SW 1271 (cell line): Measurements from ENCODE around the gene TRPV6.

Experiments
- DNase-seq, 2 experiments: peaks; one replicate each; lab custom pipeline; 2025; lab: John Stamatoyannopoulos, UW

The TRPV6 gene

DNA sequence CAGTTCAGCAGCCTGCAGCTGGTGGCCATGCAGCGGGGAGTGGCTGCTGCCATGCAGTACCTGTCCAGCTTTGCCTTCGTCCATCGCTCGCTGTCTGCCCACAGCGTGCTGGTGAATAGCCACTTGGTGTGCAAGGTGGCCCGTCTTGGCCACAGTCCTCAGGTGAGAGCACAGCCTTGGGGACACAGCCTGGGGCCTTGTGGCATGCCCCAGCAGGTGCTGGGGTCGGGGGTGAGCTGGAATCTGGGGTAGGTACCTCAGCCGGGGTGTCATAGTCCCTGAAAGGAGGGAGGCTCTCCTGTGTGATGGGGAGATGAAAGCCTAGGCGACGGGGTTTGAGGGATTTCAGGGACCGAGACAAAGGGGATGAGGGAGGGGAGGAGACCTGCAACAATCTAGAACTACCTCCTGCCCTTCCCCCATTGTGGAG lies 16.5 kb downstream of the TRPV6 start:
- DNase-seq: no peak

- no peak for DNase-seq
Measured at GRCh38 chr7:142868188-142868985, 17.2 kb downstream of the TRPV6 start.

DNA sequence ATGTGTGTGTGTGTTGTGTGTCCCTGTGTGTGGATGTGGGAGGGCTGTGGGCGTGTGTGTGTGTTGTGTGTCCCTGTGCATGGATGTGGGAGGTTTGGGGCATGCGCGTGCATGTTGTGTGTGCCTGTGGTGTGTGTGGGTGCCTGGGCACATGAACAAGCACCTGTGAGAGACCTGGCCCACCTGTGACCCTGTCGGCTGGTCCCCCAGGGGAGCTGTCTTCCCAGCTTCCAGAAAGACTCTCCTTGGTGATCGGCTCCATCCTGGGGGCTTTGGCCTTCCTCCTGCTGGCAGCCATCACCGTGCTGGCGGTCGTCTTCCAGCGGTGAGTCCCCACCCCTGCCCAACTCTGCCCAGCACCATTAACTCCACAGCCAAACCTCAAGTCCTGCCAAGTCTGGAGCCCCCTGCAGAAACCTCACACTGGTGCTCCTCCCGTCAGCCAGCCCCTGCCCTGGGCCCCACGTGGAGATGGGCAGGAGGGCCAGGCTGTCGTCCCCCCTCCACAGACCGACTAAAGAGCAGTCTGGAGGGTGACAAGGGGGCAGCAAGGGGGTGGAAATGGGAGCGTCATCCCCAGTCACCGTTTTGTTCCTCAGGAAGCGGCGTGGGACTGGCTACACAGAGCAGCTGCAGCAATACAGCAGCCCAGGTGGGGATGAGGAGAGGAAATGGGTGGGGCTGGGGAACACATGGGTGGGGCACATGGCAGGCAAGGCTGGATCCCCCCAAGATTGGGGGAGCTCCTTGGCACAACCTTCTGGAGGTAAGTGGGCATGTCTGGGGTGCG lies 18.0 kb downstream of the TRPV6 start:
- no peak for DNase-seq

GRCh38 chr7:142867097-142867378 lies 18.5 kb downstream of the TRPV6 start:
- no peak for DNase-seq

GRCh38 chr7:142866361-142867096 lies 19.0 kb downstream of the TRPV6 start:
- no peak for DNase-seq

- no peak for DNase-seq
Measured at GRCh38 chr7:142865766-142866165, 19.8 kb downstream of the TRPV6 start.

DNA sequence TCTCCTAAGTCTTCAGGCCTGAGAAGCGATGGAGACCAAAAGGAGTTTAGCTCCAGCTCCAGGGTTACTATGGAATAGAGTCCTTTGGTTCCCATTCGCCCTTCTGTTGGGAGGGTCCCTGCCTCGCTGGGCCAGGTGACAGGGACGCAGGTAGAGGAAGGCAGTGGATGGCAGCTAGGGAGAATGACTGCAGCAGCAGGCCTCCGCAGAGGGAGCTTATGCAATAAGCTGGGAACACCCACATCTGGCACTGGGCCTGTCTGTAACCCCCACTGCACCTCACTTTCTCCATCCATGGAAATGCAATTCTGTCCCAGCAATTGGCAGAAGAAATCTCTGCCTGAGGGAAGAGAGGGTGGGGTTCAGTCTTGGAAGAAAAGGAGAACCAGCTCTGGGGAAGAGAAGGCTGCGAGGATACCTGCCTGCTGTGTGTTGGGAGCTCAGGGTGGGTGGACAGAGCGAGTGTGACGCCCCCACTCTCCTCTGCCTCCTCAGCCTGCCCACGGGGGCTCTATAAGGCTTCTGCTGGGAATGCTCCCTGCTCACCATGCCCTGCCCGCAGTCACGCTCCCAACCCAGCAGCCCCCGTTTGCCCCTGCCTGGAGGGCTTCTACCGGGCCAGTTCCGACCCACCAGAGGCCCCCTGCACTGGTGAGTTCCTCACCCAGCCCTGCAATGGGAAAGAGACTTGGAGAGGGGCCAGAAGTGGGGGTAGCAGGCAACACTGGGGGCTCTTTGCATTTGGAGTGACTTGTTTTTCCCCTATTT lies 20.4 kb downstream of the TRPV6 start:
- DNase-seq: no peak

- DNase-seq: no peak
Measured at GRCh38 chr7:142863891-142864685, 21.5 kb downstream of the TRPV6 start.

GRCh38 chr7:142862786-142863400 lies 22.7 kb downstream of the TRPV6 start:
- DNase-seq: no peak

GRCh38 chr7:142862351-142862750 lies 23.2 kb downstream of the TRPV6 start:
- no peak for DNase-seq

DNA sequence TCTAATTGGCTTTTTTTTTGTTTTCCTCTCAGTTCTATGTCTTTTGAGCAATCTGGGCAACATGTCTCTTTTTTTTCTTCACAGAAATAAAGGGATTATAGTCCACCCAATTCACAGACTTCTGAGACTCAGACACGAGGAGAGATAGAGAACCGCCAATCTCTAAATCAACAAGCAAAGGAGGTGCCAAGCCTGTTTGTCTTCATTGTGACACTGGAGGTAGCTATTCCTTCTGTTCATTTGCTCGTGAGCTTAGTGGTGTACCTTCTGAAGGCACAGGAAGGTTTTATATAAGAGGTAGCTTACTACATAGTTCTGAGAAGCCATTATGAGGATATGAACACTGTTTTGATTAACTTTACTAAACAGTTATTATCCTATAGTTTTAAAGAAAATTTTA lies 24.6 kb downstream of the TRPV6 start:
- no peak for DNase-seq

- no peak for DNase-seq
Measured at GRCh38 chr7:142859829-142860228, 25.7 kb downstream of the TRPV6 start.

DNA sequence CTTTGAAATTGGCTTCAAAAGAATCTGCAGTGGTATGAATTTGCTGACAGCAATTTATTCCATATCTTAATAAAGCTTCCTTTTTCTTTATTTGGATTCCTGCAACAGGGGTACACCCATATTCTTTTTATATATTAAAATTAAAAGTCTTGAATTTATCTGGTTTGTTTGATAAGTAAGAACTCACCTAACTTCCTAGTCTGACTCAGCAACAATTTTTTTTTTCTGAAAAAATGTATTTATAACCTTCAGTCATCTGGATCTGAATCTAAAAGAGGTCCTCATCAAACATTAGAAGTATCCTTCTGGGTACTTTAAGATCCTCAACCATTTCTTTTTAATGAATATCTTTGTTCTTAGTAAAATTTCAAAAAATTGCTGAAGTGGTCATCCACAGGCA lies 26.1 kb downstream of the TRPV6 start:
- DNase-seq: no peak

DNA sequence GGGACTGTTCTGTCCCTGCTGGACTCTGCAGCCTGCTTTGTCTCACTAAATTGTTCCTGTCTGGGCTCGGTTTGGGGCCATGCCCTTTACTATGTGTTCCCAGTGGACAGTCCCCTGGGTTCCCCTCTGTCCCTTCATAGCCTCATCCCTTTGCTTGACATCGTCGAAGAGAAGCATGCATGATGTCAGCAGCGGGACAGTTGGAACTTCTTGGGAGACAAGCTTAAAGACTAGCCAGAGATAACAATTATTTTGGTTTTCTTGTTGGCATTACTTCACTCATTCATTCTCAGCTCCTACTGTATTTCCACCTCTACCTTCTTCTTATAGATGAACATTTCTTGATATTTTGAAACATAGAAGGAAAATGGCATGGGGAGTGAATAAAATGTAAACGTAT lies 27.9 kb downstream of the TRPV6 start:
- no peak for DNase-seq

GRCh38 chr7:142856565-142857245 lies 28.8 kb downstream of the TRPV6 start:
- no peak for DNase-seq

DNA sequence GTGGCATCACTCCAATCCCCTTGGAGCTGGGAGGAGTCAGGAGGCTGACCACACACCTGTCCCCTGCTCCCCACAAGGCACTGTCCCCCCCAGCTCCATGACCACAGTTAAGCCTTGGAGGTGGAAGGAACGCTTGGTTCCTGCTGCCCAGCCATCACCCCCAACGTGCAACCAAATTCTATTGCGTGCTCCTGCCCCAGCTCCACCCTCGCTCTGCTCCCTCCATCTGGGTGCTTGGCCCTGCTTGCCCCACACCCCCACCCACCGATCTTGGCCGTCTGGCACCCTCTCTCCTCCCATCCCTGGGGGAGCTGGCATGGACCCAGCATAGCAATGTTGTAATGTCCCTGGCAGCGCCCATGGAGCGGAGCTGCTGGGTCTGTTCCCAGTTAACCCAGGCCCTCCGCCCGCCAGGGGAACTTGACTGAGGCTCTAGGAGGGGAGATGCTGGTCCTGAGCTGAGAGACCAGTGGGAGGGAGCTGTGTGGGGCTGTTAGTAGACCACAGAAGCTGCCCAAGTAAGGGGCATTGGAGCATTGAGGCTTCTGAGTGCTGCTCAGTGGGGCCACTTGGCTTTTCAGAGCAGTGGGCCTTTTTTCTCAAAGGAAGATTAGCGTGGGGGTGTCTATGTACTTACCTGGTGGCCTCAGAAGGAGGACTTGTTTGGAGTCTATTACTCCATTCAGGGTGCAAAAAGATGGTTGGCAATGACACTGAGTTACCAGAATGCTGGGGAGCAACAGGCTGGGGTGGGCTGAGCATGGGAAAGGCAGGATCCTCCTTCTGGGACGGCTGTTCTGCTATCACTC lies 29.6 kb downstream of the TRPV6 start:
- DNase-seq: no peak

GRCh38 chr7:142855114-142855743 lies 30.3 kb downstream of the TRPV6 start:
- no peak for DNase-seq

GRCh38 chr7:142854372-142855113 lies 31.0 kb downstream of the TRPV6 start, which contains the start of gene EPHB6:
TSS of gene EPHB6 (plus strand) at chr7:142855076. CDS start at chr7:142863228, 8,152 bp downstream.
- peak in 1 of 2 experiments; percentile 31 for DNase-seq
